ENCODE data around the gene VPS37B. TPM values are rescaled to one million over a fixed set of nuclear protein-coding genes. Genes with fewer than 3 reads are reported as not detected.

Gene VPS37B
- total and polyA plus RNA-seq, 2 donors (not counting 3 experiments of a cell fraction or from before 2014, with no cell fraction given): 39.5 to 45.9 TPM

- DNase-seq (ENCODE audit: low read depth, low spot score) (no peak), FAIRE-seq (no peak)
- POLR2A ChIA-PET: no interaction called here
- H3K36me3 ChIP-seq (ENCODE audit: control insufficient read depth in 2 of 2, extremely low read depth in 1 of 2, insufficient read depth in 2 of 2, low read length in 2 of 2): no peaks in the 10 kb centered on the region
- H2AFZ ChIP-seq (ENCODE audit: low read depth, low read length): no peak overlapping the region
- TF ChIP-seq JUN (IDR thresholded peaks at IDR 0.05; ENCODE audit: borderline replicate concordance, insufficient read depth, insufficient read length, low read depth) (no peak), FOS (IDR thresholded peaks at IDR 0.05; ENCODE audit: borderline replicate concordance, insufficient read depth, low read length) (no peak), CTCF (IDR thresholded peaks at IDR 0.05; ENCODE audit: extremely low read depth in 1 of 2, insufficient read depth in 1 of 2, low read depth in 1 of 2, low read length in 2 of 2) (no peak)
- H4K20me1 ChIP-seq (replicated peaks; ENCODE audit: control insufficient read depth, extremely low read depth, insufficient read depth, low read length): no peaks in the 10 kb centered on the region
- H3K79me2 ChIP-seq (ENCODE audit: control insufficient read depth, insufficient read depth, low read length): no peaks in the 10 kb centered on the region
- BruUV-seq (replicated peaks): no TSS peak
- H3K27me3 ChIP-seq (ENCODE audit: control insufficient read depth in 2 of 2, insufficient read depth in 2 of 2, low read length in 2 of 2): peaks cover 0 to 1% of the 10 kb centered on the region in 2 experiments
- intact Hi-C loops (cut with micrococcal nuclease) (no loop called here), dilution Hi-C loops (cut with MboI; ENCODE audit: extremely low pct_ligation_motif_present, low sequenced_read_pairs) (no loop called here)
- H3K4me3 ChIP-seq (replicated peaks in 1 of 3; ENCODE audit: insufficient read depth in 1 of 3, low read depth in 1 of 3, low read length in 3 of 3): no peak overlapping the region
- no peaks in the 10 kb centered on the region for H3K4me1 ChIP-seq (ENCODE audit: control insufficient read depth, extremely low read depth, insufficient read depth, low read length)
- CTCF ChIA-PET: interaction anchor here (0.6 to 3.3 kb wide), 3 partner anchors 17 to 133 kb away, joined by 3 to 18 read pairs (median 3); no protein-coding TSS in a partner anchor
- H3K27ac ChIP-seq (ENCODE audit: insufficient read depth, low read depth, low read length): no peak overlapping the region
- H3K9ac ChIP-seq (replicated peaks; ENCODE audit: extremely low read depth, insufficient read depth, low read length): no peak overlapping the region
- no peak overlapping the region for H3K4me2 ChIP-seq (ENCODE audit: insufficient read depth, low read length)
- no peaks in the 10 kb centered on the region for H3K9me3 ChIP-seq (replicated peaks; ENCODE audit: control insufficient read depth, insufficient read depth, low read length)
- no peaks in the 10 kb centered on the region for H3K9me1 ChIP-seq (replicated peaks; ENCODE audit: control insufficient read depth, extremely low read depth, insufficient read depth, low read length)
Observed at GRCh38 chr12:122819209-122819785, 76.6 kb downstream of the VPS37B start.

Other genes starting within 250 kb of the VPS37B start
- not detected in 2 replicates for gene HCAR2, start 192.8 kb downstream of the VPS37B start, total RNA-seq
- gene HCAR2, start 192.8 kb downstream of the VPS37B start, polyA plus RNA-seq: not detected in 2 replicates
- not detected in 2 replicates for gene HCAR3, start 179.3 kb downstream of the VPS37B start, total RNA-seq
- 0.05 and 0.06 TPM in 2 replicates for gene HCAR3, start 179.3 kb downstream of the VPS37B start, polyA plus RNA-seq
- not detected in 2 replicates for gene HCAR1, start 165.3 kb downstream of the VPS37B start, total RNA-seq
- gene HCAR1, start 165.3 kb downstream of the VPS37B start, polyA plus RNA-seq: 0.02 and 0.04 TPM in 2 replicates
- gene DENR, start 143.3 kb downstream of the VPS37B start, total RNA-seq: 66.5 and 70.3 TPM in 2 replicates
- 20.3 and 25.8 TPM in 2 replicates for gene DENR, start 143.3 kb downstream of the VPS37B start, polyA plus RNA-seq
- 0.32 and 0.40 TPM in 2 replicates for gene CCDC62, start 121.6 kb downstream of the VPS37B start, total RNA-seq
- 0.05 and 0.14 TPM in 2 replicates for gene CCDC62, start 121.6 kb downstream of the VPS37B start, polyA plus RNA-seq
- 122 and 136 TPM in 2 replicates for gene HIP1R, start 60.7 kb downstream of the VPS37B start, total RNA-seq
- gene HIP1R, start 60.7 kb downstream of the VPS37B start, polyA plus RNA-seq: 110 and 111 TPM in 2 replicates
- gene ABCB9, start 70.3 kb upstream of the VPS37B start, total RNA-seq: 12.0 and 16.9 TPM in 2 replicates
- 11.7 and 14.9 TPM in 2 replicates for gene ABCB9, start 70.3 kb upstream of the VPS37B start, polyA plus RNA-seq
- 17.9 and 24.1 TPM in 2 replicates for gene OGFOD2, start 79.1 kb upstream of the VPS37B start, total RNA-seq
- 16.8 and 24.6 TPM in 2 replicates for gene OGFOD2, start 79.1 kb upstream of the VPS37B start, polyA plus RNA-seq
- gene ARL6IP4, start 84.6 kb upstream of the VPS37B start, total RNA-seq: 217 and 226 TPM in 2 replicates
- 181 and 193 TPM in 2 replicates for gene ARL6IP4, start 84.6 kb upstream of the VPS37B start, polyA plus RNA-seq